Astrocyte of the cerebellum (primary cell): ENCODE data around the gene PPIL6.

ENCODE experiments used
- DNase-seq: peaks from one replicate; pipeline ENCODE4 v3.0.0-alpha.2; 2011; ENCODE audit warnings: low read depth
- H3K4me3 ChIP-seq: 2 replicates; pipeline ENCODE4 v1.5.1; 2011; ENCODE audit warnings: mild to moderate bottlenecking, low read depth, low read length, moderate library complexity
- in situ Hi-C: cut with HindIII; loops from 2 replicates; pipeline ENCODE4 v1.10.0; 2017; ENCODE audit warnings: low sequenced_read_pairs
- TF ChIP-seq, protein P1 (sequence below): IDR thresholded peaks from 2 replicates; pipeline ENCODE4 v1.5.1; 2012; ENCODE audit warnings: low read length, low read depth, moderate library complexity, mild to moderate bottlenecking; ENCODE audit errors: missing control alignments

Gene PPIL6

DNA sequence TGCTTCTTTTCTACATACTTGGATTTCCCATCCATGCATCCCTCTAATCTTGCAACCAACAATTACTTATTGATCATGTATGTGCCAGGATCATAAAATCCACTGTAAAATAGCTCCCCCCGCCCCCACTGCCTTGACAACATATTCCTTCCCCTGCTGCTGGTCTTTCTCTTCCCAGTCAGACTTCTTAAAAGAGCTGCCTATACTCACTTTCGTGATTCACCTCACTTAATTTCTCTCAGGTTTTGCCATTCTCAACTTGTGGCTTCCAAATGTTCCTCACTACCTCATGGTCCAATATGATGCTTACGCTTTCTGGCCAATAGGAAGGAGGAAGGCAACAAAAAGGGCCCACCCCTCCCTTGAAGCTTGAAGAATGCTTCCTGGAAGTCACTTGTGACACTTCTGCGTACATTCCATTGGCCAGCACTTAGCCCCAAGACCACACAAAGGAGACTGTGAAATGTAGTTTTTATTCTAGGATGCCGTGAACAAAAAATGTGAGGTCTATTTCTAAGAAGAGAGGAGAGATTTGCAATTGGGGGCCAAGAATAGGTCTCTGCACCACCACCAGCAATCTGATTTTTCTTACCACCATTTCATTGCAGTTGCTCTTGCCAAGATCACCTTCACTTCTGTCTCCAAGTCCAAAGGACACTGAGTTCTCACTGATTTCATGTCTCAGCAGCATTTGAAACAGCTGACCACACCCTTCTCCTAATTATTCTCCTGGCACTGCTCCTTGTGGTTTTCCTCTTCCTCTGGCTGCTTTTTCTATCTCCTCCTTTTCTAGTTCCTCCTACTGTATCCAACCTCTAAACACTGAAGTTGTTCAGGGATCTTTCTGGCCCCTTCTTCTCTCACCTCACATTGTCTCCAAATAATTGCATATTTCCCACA lies 88.9 kb downstream of the PPIL6 start:
- H3K4me3 ChIP-seq, result no peak overlapping the region
- DNase-seq, result no peak
- TF ChIP-seq, protein P1, sequence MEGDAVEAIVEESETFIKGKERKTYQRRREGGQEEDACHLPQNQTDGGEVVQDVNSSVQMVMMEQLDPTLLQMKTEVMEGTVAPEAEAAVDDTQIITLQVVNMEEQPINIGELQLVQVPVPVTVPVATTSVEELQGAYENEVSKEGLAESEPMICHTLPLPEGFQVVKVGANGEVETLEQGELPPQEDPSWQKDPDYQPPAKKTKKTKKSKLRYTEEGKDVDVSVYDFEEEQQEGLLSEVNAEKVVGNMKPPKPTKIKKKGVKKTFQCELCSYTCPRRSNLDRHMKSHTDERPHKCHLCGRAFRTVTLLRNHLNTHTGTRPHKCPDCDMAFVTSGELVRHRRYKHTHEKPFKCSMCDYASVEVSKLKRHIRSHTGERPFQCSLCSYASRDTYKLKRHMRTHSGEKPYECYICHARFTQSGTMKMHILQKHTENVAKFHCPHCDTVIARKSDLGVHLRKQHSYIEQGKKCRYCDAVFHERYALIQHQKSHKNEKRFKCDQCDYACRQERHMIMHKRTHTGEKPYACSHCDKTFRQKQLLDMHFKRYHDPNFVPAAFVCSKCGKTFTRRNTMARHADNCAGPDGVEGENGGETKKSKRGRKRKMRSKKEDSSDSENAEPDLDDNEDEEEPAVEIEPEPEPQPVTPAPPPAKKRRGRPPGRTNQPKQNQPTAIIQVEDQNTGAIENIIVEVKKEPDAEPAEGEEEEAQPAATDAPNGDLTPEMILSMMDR, result no peak
- in situ Hi-C loops, result no loop called here

DNA sequence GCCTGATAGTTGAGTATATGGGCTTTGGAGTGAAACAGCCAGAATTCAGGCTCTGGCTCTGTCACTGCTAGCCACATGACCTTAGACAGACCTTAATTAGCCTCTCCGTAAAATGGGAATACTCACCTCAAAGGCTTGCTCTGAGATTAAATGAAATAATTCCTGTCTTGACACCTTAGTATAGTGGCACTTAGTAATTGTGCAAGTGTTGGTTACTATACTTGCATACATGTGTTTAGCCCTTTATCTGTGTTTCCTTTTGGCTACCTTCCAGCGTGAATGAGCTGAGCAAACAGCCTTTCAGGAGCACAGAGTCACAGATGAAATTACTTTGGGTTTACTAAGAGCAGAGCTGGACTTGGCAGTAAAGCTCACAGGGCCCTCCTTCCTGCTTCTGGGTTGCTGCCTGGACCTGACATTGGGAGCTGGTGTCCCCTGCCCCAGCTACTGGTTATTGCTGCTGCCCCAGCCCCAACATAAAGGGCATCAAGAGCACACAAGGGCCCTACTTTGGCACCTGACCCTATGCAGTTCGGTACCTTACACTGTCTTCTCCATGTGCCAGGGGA lies 90.9 kb downstream of the PPIL6 start:
- TF ChIP-seq, protein P1, result no peak
- in situ Hi-C loops, result no loop called here
- H3K4me3 ChIP-seq, result no peak overlapping the region
- DNase-seq, result peak; percentile 9

DNA sequence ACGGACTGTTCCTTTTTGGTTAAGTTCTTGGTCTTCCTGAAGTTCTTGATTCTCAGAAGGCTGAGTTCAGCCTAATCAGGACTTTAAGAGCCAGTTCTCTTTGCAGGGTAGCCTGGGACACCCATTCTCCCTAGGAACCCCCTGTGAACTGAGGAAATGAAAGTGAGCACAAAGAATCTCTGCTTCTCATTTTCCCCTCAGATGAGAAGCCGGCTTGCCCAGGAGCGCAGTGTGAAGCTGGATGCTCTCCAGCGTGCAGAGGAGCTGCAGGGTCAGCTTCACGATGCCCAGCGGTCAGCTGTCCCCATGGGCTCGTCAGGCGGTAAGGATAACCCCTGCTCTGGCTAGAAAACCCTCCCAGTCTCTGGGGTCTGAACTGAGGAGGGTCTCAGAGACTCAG lies 92.2 kb downstream of the PPIL6 start:
- no peak overlapping the region for H3K4me3 ChIP-seq
- in situ Hi-C loops, result no loop called here
- no peak for DNase-seq
- TF ChIP-seq, protein P1, result no peak

DNA sequence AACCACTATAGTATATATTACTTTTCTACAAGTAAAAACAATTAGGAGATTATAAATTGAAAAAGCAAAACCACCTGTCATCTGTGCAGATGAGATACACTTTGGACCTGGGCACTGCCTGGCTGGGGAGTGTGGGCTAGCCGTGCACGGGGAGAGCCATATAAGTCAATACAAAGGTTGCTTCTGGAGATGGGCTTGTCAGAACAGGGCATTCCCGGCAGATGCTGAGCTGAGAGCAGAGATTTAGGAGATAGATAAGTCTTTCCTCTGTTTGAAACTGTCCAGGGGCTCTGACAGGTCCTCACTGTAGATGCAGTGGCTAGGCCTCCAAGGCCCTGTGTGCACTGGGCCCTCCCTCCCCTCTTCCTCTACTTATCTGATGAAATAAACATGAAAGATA lies 92.6 kb downstream of the PPIL6 start:
- in situ Hi-C loops, result no loop called here

DNA sequence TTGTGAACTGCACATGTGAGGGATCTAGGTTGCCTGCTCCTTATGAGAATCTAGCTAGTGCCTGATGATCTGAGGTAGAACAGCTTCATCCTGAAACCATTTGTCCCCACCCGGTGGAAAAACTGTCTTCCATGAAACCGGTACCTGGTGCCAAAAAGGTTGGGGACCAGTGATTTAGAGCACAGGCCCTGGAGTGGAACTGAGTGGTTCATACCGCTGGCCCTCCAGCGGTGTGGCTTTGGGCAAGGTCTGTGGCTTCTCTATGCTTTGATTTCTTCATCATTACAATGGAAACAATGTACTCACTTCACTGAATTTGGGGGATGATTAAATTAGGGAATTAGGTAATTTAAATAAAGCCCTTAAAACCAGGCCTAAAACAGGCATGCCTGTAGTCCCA lies 94.4 kb downstream of the PPIL6 start:
- no peak overlapping the region for H3K4me3 ChIP-seq
- TF ChIP-seq, protein P1, result no peak
- in situ Hi-C loops, result no loop called here
- DNase-seq, result no peak

More for the DNA sequence above, 92.6 kb downstream of the PPIL6 start:
- H3K4me3 ChIP-seq, result no peak overlapping the region
- DNase-seq, result no peak
- TF ChIP-seq, protein P1, result no peak

DNA sequence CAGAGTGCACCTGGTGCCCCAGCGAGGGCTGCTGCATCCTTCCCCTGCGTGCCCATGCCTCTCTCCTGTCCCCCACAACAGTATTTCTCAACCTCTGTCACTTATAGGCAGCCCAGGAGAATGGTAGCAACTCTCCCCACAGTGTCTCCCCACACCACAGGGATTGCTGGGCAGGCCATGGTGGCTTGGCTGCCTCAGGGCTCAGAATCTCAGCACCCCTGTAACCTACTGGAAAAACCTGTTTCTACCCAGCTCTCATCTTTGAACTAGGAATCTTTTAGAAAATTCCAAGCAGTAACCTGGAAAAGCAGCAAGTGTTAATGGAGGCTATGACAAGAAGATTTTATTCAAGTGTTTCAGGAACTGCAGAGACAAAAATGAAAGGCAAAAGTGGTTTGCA lies 96.2 kb downstream of the PPIL6 start:
- no peak overlapping the region for H3K4me3 ChIP-seq
- in situ Hi-C loops, result no loop called here
- no peak for DNase-seq
- TF ChIP-seq, protein P1, result no peak
